ENCODE results near the gene CPZ. TPM values are rescaled to one million over a fixed set of nuclear protein-coding genes. Genes with fewer than 3 reads are reported as not detected.

Gene CPZ
- total and polyA plus RNA-seq, 10 donors = 0.11 to 8.5 (median 0.93) TPM; not detected in 1

DNA sequence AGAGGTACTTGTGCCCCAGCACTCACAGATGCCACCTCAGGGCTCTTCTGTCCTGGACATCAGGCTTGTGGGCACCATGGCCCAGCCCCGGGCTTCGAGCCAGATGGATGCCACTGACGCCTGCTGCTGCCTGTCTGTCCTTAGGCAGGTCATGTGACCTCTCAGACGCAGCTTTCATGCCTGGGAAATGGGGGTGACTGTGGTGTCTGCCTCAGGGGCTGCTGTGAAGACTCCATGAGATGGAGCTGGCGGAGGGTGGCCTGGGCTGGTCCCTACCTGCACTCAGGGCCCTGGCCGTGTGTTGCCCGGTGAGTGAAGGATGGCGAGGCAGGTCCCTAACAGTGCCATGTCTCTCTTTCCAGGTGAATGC, 6.5 kb downstream of the CPZ start:
- no peaks in the 10 kb centered on the region for H3K9me3 ChIP-seq
- H3K4me1 ChIP-seq = peaks cover 0 to 3% (median 0%) of the 10 kb centered on the region in 6 donors
- no peak overlapping the region for H3K27ac ChIP-seq
- no peak overlapping the region for H3K4me3 ChIP-seq
- H3K36me3 ChIP-seq = no peaks in the 10 kb centered on the region
- 69 to 83% (median 78%) methylated on average over 5 to 8 of the region's 8 CpGs for WGBS, 5 donors
- no peak for DNase-seq
- TF ChIP-seq, protein P1, sequence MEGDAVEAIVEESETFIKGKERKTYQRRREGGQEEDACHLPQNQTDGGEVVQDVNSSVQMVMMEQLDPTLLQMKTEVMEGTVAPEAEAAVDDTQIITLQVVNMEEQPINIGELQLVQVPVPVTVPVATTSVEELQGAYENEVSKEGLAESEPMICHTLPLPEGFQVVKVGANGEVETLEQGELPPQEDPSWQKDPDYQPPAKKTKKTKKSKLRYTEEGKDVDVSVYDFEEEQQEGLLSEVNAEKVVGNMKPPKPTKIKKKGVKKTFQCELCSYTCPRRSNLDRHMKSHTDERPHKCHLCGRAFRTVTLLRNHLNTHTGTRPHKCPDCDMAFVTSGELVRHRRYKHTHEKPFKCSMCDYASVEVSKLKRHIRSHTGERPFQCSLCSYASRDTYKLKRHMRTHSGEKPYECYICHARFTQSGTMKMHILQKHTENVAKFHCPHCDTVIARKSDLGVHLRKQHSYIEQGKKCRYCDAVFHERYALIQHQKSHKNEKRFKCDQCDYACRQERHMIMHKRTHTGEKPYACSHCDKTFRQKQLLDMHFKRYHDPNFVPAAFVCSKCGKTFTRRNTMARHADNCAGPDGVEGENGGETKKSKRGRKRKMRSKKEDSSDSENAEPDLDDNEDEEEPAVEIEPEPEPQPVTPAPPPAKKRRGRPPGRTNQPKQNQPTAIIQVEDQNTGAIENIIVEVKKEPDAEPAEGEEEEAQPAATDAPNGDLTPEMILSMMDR (IDR thresholded peaks at IDR 0.05 in 8 of 11, conservative IDR thresholded peaks at IDR 0.05 in 3 of 11) = no peak
- TF ChIP-seq POLR2A (IDR thresholded peaks at IDR 0.05) = no peak
- no peak for TF ChIP-seq POLR2AphosphoS5 (IDR thresholded peaks at IDR 0.05)
- H3K27me3 ChIP-seq (replicated peaks in 1 of 7) = peaks cover 0 to 33% (median 3%) of the 10 kb centered on the region in 7 donors
- intact Hi-C loops (cut with DNase I; ENCODE audit: low total_unique reads) = no loop called here

DNA sequence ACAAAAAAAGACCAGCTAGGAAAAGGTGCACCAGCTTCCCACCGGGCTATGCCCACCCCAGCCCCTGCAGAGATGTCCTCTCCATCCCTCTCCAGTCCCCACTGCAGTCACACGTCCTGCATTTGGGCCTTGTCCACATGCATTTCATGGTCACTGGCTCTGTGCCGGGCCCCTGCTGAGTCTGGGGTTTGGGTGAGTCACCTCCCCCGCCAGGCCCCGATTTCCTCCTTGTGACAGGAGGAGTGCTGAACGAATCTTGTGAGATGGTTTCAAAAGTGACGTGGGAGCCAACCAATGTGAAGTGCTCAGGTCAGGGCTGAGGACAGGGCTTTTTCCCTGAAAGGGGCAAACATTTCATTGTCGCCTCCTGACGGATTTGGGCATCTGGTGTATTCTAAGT, 7.1 kb downstream of the CPZ start:
- DNase-seq = no peak
- intact Hi-C loops (cut with DNase I; ENCODE audit: low total_unique reads) = loop anchor here (10.0 kb wide), 1 partner anchor 315 kb away; no protein-coding TSS in a partner anchor
- Histone ChIP-seq H3K4me3 (no peak overlapping the region), H3K9me3 (no peaks in the 10 kb centered on the region), H3K27me3 (replicated peaks in 1 of 7) (peaks cover 0 to 27% (median 0%) of the 10 kb centered on the region in 7 donors), H3K36me3 (no peaks in the 10 kb centered on the region), H3K27ac (no peak overlapping the region), H3K4me1 (no peaks in the 10 kb centered on the region)
- WGBS, 5 donors = 54 to 64% (median 64%) methylated on average over 8 to 9 of the region's 9 CpGs
- TF ChIP-seq POLR2A (IDR thresholded peaks at IDR 0.05) = no peak
- TF ChIP-seq POLR2AphosphoS5 (IDR thresholded peaks at IDR 0.05) = no peak

DNA sequence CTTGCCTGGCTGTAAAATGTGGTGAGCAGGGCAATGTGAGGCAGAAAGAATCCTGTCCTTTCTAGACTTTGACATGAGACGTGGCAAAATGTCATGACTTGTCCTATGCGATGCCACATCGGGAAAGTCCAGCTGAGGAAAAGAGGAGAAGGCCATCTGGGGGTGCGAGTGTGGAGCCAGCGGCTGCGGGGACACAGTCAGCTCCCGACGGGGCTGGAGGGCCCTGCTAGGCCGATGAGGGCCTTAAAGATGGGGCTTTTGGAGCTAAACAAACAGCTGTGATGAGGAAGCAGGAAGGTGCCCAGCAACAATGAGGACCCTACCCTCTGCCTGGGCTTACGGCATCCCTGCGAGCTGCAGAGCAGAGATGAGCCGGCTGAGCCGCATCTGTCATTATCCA, 7.7 kb downstream of the CPZ start:
- Histone ChIP-seq H3K9me3 (no peaks in the 10 kb centered on the region), H3K27ac (no peak overlapping the region), H3K4me3 (no peak overlapping the region), H3K4me1 (no peaks in the 10 kb centered on the region), H3K27me3 (replicated peaks in 1 of 7) (peaks cover 0 to 21% (median 0%) of the 10 kb centered on the region in 7 donors), H3K36me3 (no peaks in the 10 kb centered on the region)
- DNase-seq = no peak
- TF ChIP-seq POLR2AphosphoS5 (IDR thresholded peaks at IDR 0.05) = no peak
- intact Hi-C loops (cut with DNase I; ENCODE audit: low total_unique reads) = loop anchor here (10.0 kb wide), 1 partner anchor 315 kb away; no protein-coding TSS in a partner anchor
- 86 to 93% (median 88%) methylated on average over 13 of the region's 13 CpGs for WGBS, 5 donors

DNA sequence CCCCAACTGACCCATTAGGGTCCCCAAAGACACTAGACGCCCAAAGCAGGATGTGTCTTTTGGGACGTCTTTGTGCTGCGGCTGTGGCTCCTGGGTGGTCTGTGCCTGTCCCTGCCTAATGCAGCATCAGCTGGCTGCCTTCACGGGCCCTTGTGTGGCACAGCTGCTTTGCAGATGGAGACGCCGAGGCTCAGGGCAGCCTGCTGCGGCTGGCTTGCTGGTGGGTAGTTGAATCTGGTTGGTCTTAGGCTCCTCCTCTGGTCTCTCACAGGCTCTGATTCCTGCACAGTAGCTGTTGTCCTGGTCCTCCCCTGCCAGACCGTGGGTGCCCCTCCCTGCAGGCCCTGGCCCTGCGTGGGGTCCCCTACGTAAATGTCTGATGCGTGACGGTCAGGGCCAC, 8.1 kb downstream of the CPZ start:
- Histone ChIP-seq H3K27me3 (replicated peaks in 1 of 7) (peaks cover 0 to 17% (median 0%) of the 10 kb centered on the region in 7 donors), H3K27ac (no peak overlapping the region), H3K36me3 (no peaks in the 10 kb centered on the region), H3K4me3 (no peak overlapping the region), H3K4me1 (no peaks in the 10 kb centered on the region), H3K9me3 (no peaks in the 10 kb centered on the region)
- WGBS, 5 donors = 75 to 93% (median 87%) methylated on average over 4 to 12 of the region's 12 CpGs
- DNase-seq = no peak
- TF ChIP-seq, protein P1 (IDR thresholded peaks at IDR 0.05 in 8 of 11, conservative IDR thresholded peaks at IDR 0.05 in 3 of 11) = no peak
- no peak for TF ChIP-seq POLR2A (IDR thresholded peaks at IDR 0.05)
- TF ChIP-seq POLR2AphosphoS5 (IDR thresholded peaks at IDR 0.05) = no peak
- intact Hi-C loops (cut with DNase I; ENCODE audit: low total_unique reads) = loop anchor here (10.0 kb wide), 1 partner anchor 314 kb away; no protein-coding TSS in a partner anchor

DNA sequence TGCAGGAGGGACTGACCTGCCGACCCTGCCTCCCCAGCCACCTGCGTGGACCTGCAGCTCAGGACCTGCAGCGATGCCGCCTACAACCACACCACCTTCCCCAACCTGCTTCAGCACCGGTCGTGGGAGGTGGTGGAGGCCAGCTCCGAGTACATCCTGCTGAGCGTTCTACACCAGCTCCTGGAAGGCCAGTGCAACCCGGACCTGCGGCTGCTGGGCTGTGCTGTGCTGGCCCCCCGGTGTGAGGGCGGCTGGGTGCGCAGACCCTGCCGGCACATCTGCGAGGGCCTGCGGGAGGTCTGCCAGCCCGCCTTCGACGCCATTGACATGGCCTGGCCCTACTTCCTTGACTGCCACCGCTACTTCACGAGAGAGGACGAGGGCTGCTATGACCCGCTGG, 8.5 kb downstream of the CPZ start:
- Histone ChIP-seq H3K36me3 (no peaks in the 10 kb centered on the region), H3K27me3 (replicated peaks in 1 of 7) (peaks cover 0 to 15% (median 0%) of the 10 kb centered on the region in 7 donors), H3K27ac (no peak overlapping the region), H3K4me3 (no peak overlapping the region), H3K4me1 (no peaks in the 10 kb centered on the region), H3K9me3 (no peaks in the 10 kb centered on the region)
- TF ChIP-seq POLR2A (IDR thresholded peaks at IDR 0.05) (no peak), POLR2AphosphoS5 (IDR thresholded peaks at IDR 0.05) (no peak)
- TF ChIP-seq, protein P1 (IDR thresholded peaks at IDR 0.05 in 8 of 11, conservative IDR thresholded peaks at IDR 0.05 in 3 of 11) = no peak
- WGBS, 5 donors = 73 to 92% (median 90%) methylated on average over 3 to 23 of the region's 23 CpGs
- DNase-seq = no peak
- intact Hi-C loops (cut with DNase I; ENCODE audit: low total_unique reads) = loop anchor here (10.0 kb wide), 1 partner anchor 314 kb away; no protein-coding TSS in a partner anchor
